Vagina (tissue), 2 donors: ENCODE measurements around the gene CYP27B1.

Experiments used
- CTCF ChIP-seq, 3 experiments: fragments of 450-650 bp in 2 of 3; fragments of 200-600 bp in 1 of 3; sonication (generic) in 1 of 3; IDR thresholded peaks; one replicate each; pipeline ENCODE4 v1.5.1; 2017 to 2019; ENCODE audit warnings: antibody characterized with exemption in 3 of 3, mild to moderate bottlenecking in 2 of 3, moderate library complexity in 2 of 3
- POLR2A ChIP-seq, 2 donors: fragments of 450-650 bp; IDR thresholded peaks; one replicate each; pipeline ENCODE4 v1.6.1; 2017; ENCODE audit warnings: antibody characterized with exemption in 2 of 2, mild to moderate bottlenecking in 2 of 2, moderate library complexity in 2 of 2
- POLR2AphosphoS5 ChIP-seq, 2 donors: sonication (generic); formaldehyde crosslinking; IDR thresholded peaks; one replicate each; pipeline ENCODE4 v1.9.0; 2017; ENCODE audit warnings: antibody characterized with exemption in 2 of 2, mild to moderate bottlenecking in 2 of 2, low read depth in 1 of 2; ENCODE audit not compliant: insufficient read depth in 1 of 2

DNA sequence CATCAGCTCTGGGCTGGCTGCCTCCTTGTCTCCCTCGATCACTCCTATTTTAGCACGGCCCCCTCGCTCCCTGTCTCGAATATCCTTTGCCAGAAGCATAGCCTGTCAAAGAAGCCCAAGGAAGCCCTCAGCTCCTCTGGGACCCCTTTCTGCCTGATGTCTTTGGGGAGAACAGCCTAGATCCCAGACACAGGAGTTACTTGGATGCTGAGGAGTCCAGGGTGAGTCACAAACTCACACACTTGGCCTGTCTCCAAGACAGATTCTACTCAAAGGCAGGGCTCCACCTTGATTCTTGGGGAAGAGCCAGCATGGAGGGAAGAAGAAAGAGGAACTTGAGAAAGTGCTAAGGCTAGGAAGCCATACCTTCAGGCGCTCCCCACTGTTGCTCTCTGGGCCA is 43.6 kb upstream of the CYP27B1 start:
- TF ChIP-seq POLR2AphosphoS5 (IDR thresholded peaks at IDR 0.05; ENCODE audit: insufficient read depth in 1 of 2, low read depth in 1 of 2), result no peak
- TF ChIP-seq CTCF (IDR thresholded peaks at IDR 0.05), result no peak
- no peak for TF ChIP-seq POLR2A (IDR thresholded peaks at IDR 0.05)
